ENCODE data around the gene TPRN.

The TPRN gene

GRCh38 chr9:137224830-137225694 lies 24.5 kb upstream of the TPRN start, which contains the start of gene CYSRT1:
TSS of gene CYSRT1 (plus strand) at chr9:137225174. CDS start at chr9:137225622, 448 bp downstream.
- DNase-seq = no peak

- DNase-seq = peak; percentile 82
These were observed 22.8 kb upstream of the TPRN start for GRCh38 chr9:137223078-137223970.

- no peak for DNase-seq
These were observed 21.9 kb upstream of the TPRN start, which contains the start of gene RNF208 for GRCh38 chr9:137222190-137223077. TSS of gene RNF208 (minus strand) at chr9:137222240. CDS start at chr9:137221212, 1,028 bp downstream.

GRCh38 chr9:137221506-137222111 lies 21.1 kb upstream of the TPRN start:
- peak; percentile 43 for DNase-seq

GRCh38 chr9:137221095-137221505 lies 20.6 kb upstream of the TPRN start:
- DNase-seq = no peak

GRCh38 chr9:137220317-137221094 lies 20.0 kb upstream of the TPRN start:
- DNase-seq = no peak

GRCh38 chr9:137219757-137220316 lies 19.3 kb upstream of the TPRN start:
- no peak for DNase-seq

- DNase-seq = no peak
These were observed 18.3 kb upstream of the TPRN start for GRCh38 chr9:137218754-137219271.

GRCh38 chr9:137218212-137218753 lies 17.7 kb upstream of the TPRN start:
- DNase-seq = no peak

- peak; percentile 78 for DNase-seq
These were observed 17.0 kb upstream of the TPRN start for GRCh38 chr9:137217276-137218211.

- no peak for DNase-seq
These were observed 15.8 kb upstream of the TPRN start for GRCh38 chr9:137216188-137216965.

- DNase-seq = no peak
These were observed 14.8 kb upstream of the TPRN start for GRCh38 chr9:137215196-137215986.

GRCh38 chr9:137214620-137215019 lies 14.1 kb upstream of the TPRN start:
- no peak for DNase-seq

GRCh38 chr9:137213160-137214060 lies 12.9 kb upstream of the TPRN start:
- DNase-seq = no peak

- DNase-seq = no peak
These were observed 12.0 kb upstream of the TPRN start for GRCh38 chr9:137212520-137212919.

- DNase-seq = no peak
These were observed 11.0 kb upstream of the TPRN start for GRCh38 chr9:137211532-137211931.

Measured in NCI-H510A (cell line).